HG03432 (cell line): Measurements from ENCODE around the gene CCDC38.

Experiments
- ATAC-seq: cut with Tn5 transposase; IDR thresholded peaks from one replicate; pipeline ENCODE4 v1.9.1; 2021; ENCODE audit warnings: mild to moderate bottlenecking, moderate library complexity; ENCODE audit not compliant: unreplicated experiment

The CCDC38 gene

GRCh38 chr12:95962222-95962621 lies 19.8 kb upstream of the CCDC38 start:
- no peak for ATAC-seq

- ATAC-seq = no peak
These were observed 17.8 kb upstream of the CCDC38 start for GRCh38 chr12:95960241-95960640.

GRCh38 chr12:95959107-95959506 lies 16.7 kb upstream of the CCDC38 start:
- ATAC-seq = no peak

- no peak for ATAC-seq
These were observed 14.2 kb upstream of the CCDC38 start for GRCh38 chr12:95956557-95957145.

- ATAC-seq = no peak
These were observed 13.2 kb upstream of the CCDC38 start for GRCh38 chr12:95955549-95956159.

- ATAC-seq = no peak
These were observed 10.6 kb upstream of the CCDC38 start for GRCh38 chr12:95953000-95953399.

GRCh38 chr12:95951515-95951914 lies 9.1 kb upstream of the CCDC38 start:
- ATAC-seq = no peak

- no peak for ATAC-seq
These were observed 7.2 kb upstream of the CCDC38 start for GRCh38 chr12:95949477-95950206.

- no peak for ATAC-seq
These were observed 1.8 kb upstream of the CCDC38 start for GRCh38 chr12:95944108-95944704.

GRCh38 chr12:95943330-95943842 lies 972 bp upstream of the CCDC38 start, which contains the start of gene AMDHD1:
AMDHD1 (plus strand) TSS chr12:95943331; CDS start chr12:95943399, 68 bp downstream.
- peak; percentile 69 for ATAC-seq

GRCh38 chr12:95942101-95942523 lies 302 bp downstream of the CCDC38 start:
- ATAC-seq = no peak

GRCh38 chr12:95940514-95940913 lies 1.9 kb downstream of the CCDC38 start:
- ATAC-seq = no peak

GRCh38 chr12:95922231-95922630 lies 20.2 kb downstream of the CCDC38 start:
- no peak for ATAC-seq

- no peak for ATAC-seq
These were observed 23.3 kb downstream of the CCDC38 start for GRCh38 chr12:95919110-95919509.

GRCh38 chr12:95918194-95918993 lies 24.0 kb downstream of the CCDC38 start:
- peak; percentile 88 for ATAC-seq

GRCh38 chr12:95909871-95910270 lies 32.5 kb downstream of the CCDC38 start:
- ATAC-seq = no peak

- no peak for ATAC-seq
These were observed 33.8 kb downstream of the CCDC38 start for GRCh38 chr12:95908573-95908972.

- ATAC-seq = no peak
These were observed 44.3 kb downstream of the CCDC38 start for GRCh38 chr12:95898081-95898480.

GRCh38 chr12:95896846-95897245 lies 45.6 kb downstream of the CCDC38 start:
- no peak for ATAC-seq

- no peak for ATAC-seq
These were observed 51.5 kb downstream of the CCDC38 start for GRCh38 chr12:95890958-95891357.

GRCh38 chr12:95887311-95887710 lies 55.1 kb downstream of the CCDC38 start:
- ATAC-seq = no peak
